COLO668 (cell line): ENCODE measurements around the gene CES4A.
"Not testable (repeated sequence)": the region's sequence is repeated elsewhere in the genome, so short reads cannot be mapped to it uniquely, and the experiment has no call there.

ENCODE experiments used
- DNase-seq: peaks from one replicate; lab custom pipeline; 2025; ENCODE audit not compliant: unreplicated experiment; lab: John Stamatoyannopoulos, UW

CES4A gene

GRCh38 chr16:67041520-67041919, 53.1 kb downstream of the CES4A start:
- DNase-seq, result not testable (repeated sequence)

- DNase-seq, result no peak
Observed at GRCh38 chr16:67043420-67043819, 55.0 kb downstream of the CES4A start.

- no peak for DNase-seq
Observed at GRCh38 chr16:67050796-67051195, 62.4 kb downstream of the CES4A start.

GRCh38 chr16:67052399-67052798, 64.0 kb downstream of the CES4A start:
- DNase-seq, result no peak

- DNase-seq, result no peak
Observed at GRCh38 chr16:67053767-67054334, 65.5 kb downstream of the CES4A start.

GRCh38 chr16:67054901-67055300, 66.5 kb downstream of the CES4A start:
- DNase-seq, result no peak

GRCh38 chr16:67055712-67056487, 67.5 kb downstream of the CES4A start:
- no peak for DNase-seq
